CD4-positive, alpha-beta T cell treated with Interferon alpha-2 for 1 hour (primary cell): ENCODE measurements around the gene PARD3B.

Source experiments
- DNase-seq, 2 donors: peaks; one replicate each; pipeline ENCODE4 v3.0.0-alpha.2; 2020 to 2022

PARD3B gene

DNA sequence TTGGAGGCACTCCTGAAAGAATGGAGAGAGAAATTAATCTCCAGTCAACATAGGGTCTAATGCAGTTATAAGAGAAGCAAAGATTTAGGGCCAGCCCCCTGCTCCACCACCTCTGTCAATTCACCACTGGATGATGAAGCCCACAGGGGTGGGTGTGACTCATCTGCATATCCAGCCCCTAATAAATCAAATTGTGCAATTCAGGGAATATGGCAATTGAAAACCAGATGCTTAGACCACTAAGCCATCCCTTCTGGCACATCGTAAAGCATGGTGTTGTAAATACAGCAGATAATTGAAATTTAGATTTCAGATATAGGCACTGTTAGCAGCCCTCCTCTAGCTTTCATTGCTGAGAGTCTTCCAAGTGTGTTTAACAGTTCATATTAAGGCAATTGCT, 541.4 kb downstream of the PARD3B start:
- DNase-seq = no peak

GRCh38 chr2:205087862-205088261, 542.6 kb downstream of the PARD3B start:
- no peak for DNase-seq

- DNase-seq = no peak
These were observed 544.7 kb downstream of the PARD3B start for GRCh38 chr2:205089958-205090357.

DNA sequence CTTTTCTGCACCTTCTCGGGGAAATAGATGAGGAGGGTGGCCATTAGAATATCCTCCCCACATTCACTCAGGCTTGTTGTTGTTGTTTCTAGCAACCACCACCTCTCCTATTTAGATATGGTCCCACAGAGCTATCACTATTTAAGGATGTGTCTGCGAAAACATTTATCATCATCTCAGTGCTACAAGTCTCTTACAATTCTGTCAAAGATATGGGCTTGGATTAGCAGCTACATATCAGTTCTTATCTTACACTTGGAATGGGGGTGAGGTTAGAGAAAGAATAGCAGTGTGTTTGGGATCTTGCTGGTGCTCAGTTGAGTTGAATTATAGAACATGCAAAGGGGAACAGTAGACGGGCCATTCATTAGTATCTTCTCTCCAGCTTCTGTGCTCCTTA, 546.1 kb downstream of the PARD3B start:
- no peak for DNase-seq

DNA sequence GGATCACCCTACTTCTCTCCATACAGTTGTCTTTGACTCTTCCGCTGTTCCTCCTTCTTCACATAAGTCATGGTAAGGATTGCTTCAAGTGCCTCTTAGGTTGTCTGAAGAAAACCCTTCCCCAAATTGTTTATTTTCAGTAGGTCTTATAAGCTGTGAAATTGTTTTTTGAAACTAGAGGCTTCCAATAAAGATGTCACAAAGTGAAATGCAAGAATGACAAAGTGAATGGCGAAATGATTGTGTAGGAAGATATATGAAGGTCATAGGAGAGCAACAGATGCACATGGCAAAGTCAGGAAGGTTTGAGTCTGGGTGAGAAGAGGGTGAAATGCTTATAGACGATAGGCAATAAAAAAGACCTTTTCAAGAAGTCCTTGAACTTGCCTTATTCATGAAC, 548.8 kb downstream of the PARD3B start:
- no peak for DNase-seq

- no peak for DNase-seq
These were observed 558.4 kb downstream of the PARD3B start for GRCh38 chr2:205103699-205104098.

DNA sequence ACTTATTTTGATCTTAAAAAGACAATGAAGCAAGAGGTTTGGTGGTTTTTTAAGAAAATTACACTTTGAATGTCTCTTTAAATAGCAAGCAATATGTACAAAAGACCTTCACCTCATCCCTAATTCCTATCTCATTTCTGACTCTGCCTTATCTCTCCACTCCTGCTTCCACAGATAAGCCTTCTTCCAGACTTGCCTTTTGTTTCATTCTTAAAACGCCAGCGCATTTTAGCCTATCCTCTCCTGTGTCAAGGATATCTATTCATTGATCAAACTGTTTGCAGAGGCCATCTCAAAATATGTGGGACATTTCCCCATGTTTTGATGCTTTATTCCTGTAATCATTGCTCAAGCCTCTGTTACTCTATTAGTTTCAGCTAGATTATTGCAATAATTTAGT, 562.5 kb downstream of the PARD3B start:
- no peak for DNase-seq

DNA sequence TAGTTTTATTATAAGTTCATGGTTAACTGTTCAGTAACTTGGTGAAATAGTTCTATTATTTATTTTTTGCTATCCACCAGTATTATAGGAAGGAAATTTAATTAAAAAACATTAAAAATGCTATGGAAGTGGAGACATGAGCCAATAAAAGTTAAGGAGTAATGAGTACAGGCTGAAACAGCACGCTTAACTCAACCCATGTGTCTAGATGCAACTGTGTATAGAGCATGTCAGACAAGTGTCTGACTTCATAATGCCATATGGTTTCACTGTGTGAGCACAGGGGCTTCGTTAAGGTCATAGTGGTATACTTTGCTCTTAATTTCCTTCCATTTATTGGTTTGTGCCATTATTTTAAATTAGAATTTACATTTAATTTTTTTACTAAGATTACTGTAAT, 570.2 kb downstream of the PARD3B start:
- DNase-seq = no peak

DNA sequence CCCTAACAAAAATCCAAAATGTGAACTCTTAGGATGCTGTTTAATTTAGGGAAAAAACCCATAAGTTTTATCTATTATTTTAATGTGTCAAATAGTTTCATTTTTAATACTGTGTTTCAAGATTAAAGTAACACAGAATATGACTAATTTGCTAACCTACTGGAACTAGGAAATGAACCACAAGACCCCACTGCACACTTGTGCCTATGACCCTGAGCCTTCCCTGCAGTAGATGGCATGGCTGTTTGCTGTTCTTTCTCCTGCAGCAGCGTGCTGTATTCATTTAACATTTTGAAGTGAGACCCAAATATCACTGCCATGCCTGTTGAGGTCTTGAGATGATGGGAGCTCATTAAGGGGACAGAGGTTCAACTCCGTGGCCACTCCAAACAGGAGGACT, 571.9 kb downstream of the PARD3B start:
- no peak for DNase-seq

GRCh38 chr2:205119136-205119535, 573.9 kb downstream of the PARD3B start:
- DNase-seq = no peak

GRCh38 chr2:205128726-205129125, 583.5 kb downstream of the PARD3B start:
- no peak for DNase-seq

DNA sequence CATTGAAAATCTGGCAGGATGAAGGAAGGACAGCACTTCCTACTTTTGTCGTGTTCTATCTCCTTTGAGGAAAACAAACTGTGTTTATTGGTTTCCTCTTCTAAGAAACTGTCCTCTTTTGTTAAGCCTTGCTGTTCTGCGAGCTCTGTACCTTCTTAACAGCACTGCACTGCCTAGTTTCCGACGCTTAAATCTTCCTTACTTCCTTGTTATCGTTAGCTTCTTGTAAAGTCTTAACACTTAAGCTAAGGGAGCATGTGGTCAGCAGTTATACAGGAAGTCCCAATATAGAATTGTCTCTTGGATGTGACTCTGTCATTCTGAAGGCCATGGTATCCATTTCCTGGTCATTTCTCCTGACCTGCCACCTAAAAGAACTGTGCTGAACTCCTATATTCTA, 584.3 kb downstream of the PARD3B start:
- no peak for DNase-seq

- peak in 1 of 2 donors; percentile 31 for DNase-seq
These were observed 585.0 kb downstream of the PARD3B start for GRCh38 chr2:205130111-205130829.

- no peak for DNase-seq
These were observed 588.3 kb downstream of the PARD3B start for GRCh38 chr2:205133544-205133943.

DNA sequence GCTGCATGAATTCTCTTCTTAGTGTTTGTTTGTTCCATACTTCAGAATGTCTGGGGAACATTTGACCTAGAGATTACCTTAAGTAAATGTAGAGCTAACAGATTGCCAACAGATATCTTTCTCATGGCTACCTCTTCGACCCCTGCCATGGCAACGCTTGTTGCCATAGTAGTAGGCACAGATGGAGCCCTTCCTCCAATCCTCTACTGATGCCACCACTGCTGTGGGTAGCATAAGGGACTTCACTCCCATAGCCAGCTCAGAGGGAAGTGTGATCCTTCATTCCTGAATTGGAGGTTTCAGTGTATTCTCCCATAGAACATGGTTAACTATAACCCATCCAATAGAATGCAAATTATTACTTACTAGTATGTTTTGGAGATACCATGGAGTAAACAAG, 593.5 kb downstream of the PARD3B start:
- DNase-seq = no peak

DNA sequence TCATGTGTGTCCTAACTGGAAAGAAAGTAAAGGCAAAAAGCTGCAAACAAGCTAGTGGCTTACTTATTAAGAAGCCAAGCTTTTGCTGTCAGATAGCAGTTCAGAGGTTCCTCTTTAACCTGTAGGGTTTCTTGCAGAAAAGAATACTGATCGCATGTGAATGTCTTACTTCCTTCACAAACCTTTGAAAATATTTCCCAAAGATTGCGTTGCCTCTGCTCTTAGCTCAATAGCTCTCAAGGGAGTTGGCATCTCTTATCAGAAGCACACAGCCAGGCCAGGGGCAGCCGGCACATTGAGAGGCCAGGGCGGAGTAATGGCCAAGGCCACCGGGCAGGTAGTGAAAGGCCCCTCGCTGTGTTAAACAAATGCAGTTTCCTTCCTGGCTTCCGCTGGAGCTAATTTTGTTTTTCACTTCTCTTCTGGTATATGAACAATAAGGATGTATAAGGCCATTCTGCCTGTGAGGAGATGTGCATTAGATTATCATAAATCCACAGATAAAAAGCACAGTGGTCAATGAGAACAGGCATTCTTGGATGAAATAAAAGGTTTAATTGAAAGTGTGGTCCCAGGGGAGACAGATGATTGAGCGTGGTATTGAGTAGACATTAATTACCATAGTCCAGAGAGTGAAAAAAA, 594.7 kb downstream of the PARD3B start:
- no peak for DNase-seq

- no peak for DNase-seq
These were observed 596.1 kb downstream of the PARD3B start for GRCh38 chr2:205141381-205141780.

DNA sequence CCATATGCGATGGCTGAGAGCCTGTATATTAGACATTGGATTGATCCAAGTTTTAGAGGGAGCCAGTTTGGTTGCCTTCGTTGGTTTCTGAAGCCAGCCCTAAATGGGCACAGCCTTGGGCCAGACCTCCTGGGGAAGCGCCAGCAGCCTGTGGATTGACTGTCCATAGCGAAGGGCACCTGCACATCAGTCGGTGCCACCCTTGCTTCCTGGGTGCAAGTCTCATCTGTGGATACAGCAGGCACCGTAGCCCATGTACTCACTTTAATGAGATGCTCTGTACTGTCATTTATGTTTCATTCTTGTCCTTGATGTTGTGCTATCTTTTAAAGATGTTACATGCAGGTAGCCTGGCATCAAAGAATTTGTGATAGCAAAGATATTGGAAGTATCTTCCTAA, 600.6 kb downstream of the PARD3B start:
- DNase-seq = no peak

GRCh38 chr2:205148755-205149154, 603.5 kb downstream of the PARD3B start:
- DNase-seq = no peak

DNA sequence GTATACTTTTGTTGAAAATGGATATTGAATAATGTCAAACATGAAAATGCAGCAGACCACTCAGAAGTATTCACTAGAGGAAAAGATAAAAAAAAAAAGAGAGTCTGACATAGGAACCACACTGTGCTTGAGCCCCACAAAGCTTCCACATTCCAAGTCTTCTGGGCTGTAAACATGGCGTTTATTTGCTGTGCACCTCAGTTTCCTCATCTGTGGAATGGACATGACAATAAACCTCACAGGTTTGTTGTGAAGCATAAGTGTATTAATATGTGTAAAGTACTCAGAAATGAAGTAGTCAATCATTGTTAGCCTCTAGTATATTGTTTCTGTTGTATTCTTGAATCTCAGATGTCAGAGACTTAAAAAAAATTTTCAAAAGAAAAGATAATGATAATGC, 611.2 kb downstream of the PARD3B start:
- no peak for DNase-seq

GRCh38 chr2:205158404-205158803, 613.1 kb downstream of the PARD3B start:
- no peak for DNase-seq

GRCh38 chr2:205161156-205161839, 616.0 kb downstream of the PARD3B start:
- DNase-seq = no peak

GRCh38 chr2:205166745-205167144, 621.5 kb downstream of the PARD3B start:
- no peak for DNase-seq

- no peak for DNase-seq
These were observed 623.7 kb downstream of the PARD3B start for GRCh38 chr2:205169012-205169411.
